SKM-1 treated with dmso at 0.1 percent for 144 hours (cell line): ENCODE data around the gene MOG.
"Not testable (repeated sequence)": the region's sequence is repeated elsewhere in the genome, so short reads cannot be mapped to it uniquely, and the experiment has no call there.

Source experiments
- DNase-seq: peaks from one replicate; lab custom pipeline; 2025; ENCODE audit not compliant: unreplicated experiment; lab: John Stamatoyannopoulos, UW

The MOG gene

DNA sequence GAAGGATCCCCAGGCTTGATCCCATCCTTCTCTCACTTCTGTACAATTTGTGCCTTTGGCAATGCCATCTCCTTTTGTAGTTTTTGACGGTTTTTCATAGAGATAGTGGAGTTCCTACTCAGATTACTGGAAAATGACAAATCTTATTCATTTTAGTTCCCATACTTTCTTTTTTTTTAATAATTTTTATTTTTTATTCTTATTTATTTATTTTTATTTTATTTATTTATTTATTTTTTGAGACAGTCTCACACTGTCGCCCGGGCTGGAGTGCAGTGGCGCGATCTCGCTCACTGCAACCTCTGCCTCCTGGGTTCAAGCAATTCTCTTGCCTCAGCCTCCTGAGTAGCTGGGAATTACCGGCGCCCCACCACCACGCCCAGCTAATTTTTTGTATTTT lies 19.6 kb upstream of the MOG start:
- no peak for DNase-seq

DNA sequence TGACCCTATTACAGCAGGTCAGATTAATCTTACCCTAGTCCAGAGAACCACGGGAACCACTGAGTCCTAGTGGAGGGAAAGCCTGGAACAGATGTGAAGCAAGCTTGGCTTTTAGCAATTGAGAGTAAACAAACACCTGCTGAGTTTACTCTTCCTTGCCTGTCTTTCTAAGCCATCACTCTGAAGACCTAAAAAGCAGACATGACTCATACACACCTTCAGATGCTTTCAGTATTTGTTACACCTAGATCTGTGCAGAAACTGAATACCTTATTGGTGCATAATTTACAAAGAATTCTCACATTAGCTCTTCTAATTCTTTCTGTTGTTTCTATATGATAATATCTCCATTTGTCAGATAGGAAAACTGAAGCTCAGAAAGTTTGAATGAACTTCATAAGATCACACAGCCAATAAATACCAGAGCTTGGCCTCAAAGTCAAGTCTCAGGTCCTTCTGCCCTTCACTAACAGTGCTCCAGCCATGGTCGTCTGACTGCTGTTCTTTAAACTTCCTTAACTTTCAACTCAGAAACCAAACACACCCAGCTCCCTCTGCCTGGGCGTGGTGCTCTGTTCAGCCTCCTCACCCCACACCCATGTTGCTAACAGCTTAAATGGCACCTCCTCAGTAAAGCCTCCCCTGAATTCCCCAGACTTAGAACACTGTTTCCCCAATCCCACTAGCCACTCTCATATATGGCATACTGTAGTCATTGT lies 15.3 kb upstream of the MOG start:
- DNase-seq = no peak

DNA sequence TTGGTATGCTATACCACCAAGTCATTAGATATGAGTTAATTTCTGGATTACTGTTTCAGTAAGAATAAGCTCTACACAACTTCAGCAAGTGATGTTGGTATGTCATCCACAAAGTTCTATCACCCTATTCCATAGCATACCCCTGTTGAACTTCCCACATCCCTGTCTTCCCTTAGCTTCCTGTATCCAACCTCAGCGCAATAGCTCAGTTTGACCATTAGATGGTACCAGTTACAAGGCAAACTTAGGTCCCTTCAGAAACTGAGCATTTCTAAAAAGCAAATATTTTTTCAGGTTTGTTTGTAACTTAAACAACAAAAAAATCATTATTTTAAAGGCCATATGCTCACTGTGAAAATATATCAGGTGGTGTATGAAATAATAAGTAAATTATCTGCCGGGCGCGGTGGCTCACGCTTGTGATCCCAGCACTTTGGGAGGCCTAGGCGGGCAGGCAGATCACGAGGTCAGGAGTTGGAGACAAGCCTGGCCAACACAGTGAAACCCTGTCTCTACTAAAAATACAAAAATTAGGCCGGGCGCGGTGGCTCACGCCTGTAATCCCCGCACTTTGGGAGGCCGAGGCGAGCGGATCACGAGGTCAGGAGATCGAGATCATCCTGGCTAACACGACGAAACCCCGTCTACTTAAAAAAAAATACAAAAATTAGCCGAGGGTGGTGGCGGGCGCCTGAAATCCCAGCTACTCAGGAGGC lies 8.8 kb upstream of the MOG start:
- DNase-seq = no peak

DNA sequence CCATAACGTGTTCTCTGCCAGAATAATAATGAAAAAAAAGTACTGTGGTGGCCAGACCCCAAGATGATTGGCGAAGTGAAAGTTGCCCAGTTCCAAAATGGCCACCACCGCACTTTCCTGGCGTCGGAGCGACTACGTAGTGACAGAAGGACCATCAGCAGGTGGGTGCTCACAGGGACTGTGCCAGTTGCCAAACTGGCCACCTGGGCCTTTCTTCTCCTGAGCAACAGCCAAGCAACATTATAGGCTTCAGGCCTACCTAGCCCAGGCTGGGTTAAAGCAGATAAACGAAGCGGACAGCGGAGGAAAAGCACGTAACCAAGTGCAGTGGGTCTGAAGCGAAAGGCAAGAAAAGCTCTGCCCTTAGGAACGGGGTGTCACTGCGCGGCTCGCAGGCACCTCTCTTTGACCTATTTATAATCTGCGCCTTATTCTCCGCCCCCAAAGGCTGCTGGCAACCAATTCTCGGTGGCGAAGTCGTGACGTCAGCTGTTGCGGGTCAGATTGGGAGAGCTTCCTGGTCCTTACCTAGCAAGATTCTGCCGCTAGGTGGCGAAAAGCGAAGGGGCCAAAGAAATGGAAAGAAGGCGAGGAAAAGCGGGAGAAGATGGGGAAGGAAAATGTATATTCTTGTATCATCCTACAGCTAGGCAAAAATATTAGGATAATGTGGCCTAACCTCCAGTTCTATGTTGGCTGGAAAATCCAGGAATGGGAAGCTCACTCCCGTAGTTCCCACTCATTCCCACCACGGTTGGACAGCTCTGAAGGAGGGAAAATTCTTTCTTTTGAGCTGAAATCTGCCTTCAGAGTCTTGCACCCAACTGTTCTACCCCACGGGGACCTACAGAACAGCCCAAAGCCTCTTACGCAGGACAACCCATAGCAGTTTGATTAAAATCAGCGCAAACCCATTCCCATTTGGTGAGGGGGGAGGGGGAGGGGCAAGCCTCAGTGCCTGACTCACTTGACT lies 6.9 kb upstream of the MOG start:
- peak; percentile 94 for DNase-seq

DNA sequence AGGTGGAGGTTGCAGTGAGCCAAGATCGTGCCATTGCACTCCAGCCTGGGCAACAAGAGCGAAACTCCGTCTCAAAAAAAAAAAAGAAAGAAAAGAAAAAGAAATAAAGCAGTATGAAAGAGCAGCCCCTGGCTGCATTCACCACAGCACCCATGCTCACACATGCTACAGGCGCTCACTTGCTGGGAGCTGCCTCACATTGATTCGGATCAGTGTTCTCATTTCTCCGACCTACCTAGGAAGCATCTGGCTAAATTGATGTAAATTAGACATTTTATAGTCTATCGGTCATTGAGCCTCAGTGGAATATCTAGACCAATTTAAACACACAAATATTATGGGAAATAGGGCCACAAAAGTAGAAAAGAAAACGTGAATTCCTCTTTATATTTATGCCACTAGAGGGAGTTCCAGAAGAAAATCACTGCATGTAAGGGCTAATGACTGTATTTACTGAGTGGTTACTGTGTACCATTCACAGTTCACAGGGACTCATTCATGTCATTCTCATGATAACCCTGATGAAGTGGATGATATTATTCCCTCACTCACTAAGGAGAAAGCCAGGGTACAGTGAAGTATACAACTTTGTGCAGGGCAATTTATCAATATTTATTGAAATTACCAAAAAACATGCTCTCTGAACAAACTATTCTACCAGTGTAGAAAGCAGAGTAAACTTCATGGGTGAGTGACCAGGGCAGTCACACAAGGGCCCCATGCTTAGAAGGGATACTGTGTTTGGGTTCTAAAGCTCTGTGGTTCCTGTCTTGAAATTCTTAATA lies 5.3 kb upstream of the MOG start:
- peak; percentile 34 for DNase-seq

DNA sequence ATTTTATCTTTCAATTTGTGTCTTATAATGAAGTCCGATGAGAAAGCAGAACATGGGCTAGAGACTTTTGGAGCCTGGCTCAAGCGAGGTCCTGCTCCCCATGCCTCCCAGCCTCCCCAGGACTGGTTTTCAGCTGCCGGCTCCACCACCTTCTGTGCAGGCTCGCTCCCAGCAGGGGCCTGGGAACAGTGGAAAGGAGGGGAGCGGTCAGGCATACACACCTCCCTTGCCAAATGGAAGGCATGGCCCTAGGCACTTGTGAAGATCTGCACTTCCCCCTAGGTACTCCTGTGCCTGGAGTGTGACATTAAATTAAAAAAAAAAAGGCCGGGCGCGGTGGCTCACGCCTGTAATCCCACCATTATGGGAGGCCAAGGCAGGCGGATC lies 4.7 kb upstream of the MOG start:
- no peak for DNase-seq

DNA sequence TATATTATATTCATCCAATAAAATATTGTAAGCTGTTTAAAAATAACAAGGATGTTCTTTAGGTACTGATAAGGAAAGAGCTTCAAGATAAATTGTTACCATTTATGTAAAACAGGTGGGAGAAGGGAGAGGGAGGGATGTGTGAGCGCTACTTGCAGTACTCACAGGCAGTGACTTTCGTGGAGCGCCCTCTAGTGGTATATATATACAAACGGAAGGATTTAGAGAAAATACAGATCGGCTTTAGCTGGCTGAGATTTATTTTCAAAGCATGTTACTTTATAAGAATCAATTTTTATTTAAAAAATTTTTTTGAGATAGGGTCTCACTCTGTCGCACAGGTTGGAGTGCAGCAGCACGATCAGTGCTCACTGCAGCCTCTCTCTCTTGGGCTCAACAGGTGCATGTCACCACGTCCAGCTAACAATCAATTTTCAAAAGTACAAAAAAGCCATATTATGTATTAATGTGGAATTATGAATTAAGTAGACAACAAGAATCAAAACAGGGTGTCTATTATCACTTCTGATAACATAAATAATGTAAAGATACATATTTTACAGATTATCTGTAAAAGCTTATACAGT lies 3.3 kb upstream of the MOG start:
- DNase-seq = peak; percentile 65

DNA sequence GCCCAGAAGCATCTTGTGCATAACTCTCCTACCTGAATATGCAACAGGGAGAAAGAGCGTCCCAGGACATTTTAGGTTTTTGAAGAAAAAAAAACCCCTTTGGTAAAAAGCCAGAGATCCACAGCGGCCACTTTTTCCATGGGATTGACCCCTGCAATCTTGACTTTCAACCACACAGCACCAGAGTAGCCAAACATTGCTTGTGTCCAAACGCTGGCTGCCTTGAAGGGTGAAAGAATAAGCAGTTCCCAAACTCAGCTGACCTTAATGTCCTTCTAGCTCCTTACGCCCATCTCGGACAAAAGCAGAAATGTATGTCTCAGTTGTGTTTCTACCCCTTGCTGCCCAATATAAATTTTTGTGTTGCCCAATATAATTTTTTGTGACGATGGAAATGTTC lies 1.2 kb upstream of the MOG start:
- no peak for DNase-seq

DNA sequence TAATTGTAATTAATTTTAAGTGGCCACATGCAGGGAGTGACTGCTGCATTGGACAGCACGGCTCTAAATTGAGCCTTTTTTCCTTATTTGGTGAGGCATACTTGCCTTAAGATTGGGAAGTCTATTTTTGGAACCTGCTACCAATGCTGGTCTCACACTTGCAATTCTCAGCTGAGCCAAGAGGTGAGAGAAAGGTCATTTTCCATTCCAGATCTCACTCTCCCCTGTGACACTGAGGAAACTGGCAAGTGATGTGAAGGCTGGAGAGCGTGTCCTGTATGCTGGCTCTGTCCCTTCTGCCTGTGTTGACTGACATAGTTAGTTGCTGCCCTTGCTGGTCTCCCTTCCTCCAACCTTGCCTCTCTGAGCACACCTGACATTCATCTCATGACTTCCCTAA lies 735 bp upstream of the MOG start:
- DNase-seq = no peak

DNA sequence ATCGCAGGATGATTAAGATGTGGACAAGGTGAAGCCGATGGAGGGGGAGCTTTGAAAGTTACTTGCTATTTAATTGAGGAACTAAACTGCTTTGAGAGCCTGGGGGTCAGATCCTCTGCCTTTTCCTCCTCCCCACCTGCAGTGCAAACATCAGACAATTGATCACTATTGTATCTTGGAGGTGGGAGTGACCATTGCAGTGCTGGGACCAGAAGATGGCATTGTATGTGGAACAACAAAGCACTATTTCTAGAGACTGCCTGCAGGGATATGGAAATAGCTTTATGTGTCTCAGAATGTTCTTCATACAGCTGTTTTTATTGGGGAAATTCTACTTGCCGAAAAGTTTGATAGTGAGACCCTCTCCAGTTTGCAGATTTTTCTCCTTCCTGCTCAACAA lies 4.2 kb downstream of the MOG start:
- DNase-seq = no peak

DNA sequence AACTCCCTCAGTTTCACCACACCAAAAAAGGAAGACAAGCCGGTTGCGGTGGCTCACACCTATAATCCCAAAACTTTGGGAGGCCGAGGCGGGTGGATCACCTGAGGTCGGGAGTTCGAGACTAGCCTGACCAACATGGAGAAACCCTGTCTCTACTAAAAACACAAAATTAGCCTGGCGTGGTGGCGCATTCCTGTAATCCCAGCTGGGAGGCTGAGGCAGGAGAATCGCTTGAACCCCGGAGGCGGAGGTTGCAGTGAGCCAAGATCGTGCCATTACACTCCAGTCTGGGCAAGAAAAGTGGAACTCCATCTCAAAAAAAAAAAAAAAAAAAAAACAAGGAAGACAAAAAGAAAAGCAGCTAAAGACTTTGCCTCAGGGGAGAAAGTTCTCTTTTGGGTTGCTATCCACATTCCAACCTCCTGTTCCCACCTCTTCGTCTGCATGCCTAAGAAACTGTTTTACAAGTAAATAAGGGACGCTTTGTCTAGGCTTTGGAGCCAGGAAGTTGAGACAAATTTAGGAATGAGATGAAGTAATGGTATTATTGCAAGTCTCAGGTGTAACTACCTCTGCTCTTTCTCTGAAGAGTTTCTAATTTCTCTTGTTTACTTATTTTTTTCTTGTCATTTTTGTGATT lies 4.7 kb downstream of the MOG start:
- not testable (repeated sequence) for DNase-seq

DNA sequence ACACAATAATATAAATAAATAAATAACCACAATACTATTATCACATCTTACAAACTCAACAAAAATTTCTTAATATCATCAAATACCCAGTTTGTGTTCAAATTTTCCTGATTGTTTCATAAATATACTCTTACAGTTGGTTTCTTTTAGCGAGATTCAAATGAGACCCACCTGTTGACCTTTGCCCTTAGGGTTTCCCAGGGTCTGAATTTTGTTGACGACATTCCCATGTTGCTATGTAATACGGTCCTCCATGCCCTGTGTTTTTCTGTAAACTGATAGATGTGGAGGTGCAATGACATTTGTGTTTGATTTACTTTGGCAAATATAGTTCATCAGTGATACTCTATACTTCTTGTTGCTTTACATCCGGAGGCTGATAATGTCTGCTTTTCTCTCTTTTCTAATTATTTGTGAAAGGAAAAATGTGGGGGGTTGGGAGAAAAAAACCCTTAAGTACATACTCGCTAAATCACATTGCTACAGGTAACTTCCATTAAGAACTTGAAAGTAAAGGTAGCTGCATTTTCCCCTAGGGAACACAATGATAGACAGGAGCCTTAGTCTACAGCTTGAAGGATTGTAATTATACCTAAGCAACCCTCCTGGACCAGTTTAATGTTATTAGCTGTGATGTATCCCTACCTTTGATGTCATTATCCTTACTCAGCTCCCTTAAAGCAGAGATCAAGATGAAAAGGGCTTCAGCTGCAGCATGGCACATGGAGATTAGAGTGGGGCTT lies 6.6 kb downstream of the MOG start:
- no peak for DNase-seq

DNA sequence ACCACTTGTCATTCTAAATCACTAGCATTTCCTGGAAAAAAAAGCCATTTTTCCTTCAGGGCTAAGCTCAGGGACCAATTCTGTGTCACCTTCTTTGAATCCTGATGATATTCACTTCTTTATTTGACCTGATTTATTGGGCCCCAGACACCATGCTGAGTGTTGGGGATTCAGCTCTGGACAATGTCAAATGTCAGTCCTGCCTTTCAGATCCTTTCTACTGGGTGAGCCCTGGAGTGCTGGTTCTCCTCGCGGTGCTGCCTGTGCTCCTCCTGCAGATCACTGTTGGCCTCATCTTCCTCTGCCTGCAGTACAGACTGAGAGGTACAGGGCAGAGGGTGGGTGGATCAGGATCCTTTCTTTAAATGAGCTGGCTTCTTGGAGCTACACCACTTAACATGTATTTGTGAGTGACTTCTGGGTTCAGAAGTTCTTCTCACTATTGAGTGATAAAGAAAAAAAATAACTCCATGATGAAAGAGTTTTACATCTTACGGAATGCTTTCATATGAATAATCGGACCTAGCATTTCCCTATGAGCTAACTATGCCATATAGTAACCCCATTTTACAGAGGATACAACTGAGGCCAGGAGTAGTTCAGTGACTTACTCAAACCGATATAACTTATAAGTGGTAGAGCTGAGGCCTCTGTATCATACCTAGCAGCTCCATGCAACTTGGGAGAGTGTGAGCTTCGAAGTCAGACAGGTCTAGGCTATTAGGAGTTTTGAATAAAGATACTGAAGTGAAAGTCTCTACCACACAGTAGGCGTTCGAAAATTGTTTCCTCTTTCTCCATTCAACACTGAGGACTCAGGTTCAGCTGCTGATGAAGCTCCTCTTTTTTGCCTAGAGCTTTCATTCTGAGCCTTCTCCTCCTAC lies 9.3 kb downstream of the MOG start:
- no peak for DNase-seq

DNA sequence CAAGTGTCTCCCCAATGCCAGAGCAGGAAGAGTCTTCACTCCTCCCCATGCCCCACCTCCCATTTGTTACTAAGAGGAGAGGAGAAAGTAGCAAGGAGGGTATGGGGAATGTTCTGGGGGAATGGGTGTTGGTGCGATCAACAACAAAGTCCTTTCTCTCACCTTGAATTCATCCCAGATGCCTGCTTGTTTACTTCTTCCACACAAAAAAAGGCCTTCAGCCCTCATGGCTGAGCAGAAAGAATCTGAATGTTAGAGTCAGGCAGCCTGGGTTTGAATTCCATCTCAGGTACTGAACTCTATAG lies 9.9 kb downstream of the MOG start:
- no peak for DNase-seq

DNA sequence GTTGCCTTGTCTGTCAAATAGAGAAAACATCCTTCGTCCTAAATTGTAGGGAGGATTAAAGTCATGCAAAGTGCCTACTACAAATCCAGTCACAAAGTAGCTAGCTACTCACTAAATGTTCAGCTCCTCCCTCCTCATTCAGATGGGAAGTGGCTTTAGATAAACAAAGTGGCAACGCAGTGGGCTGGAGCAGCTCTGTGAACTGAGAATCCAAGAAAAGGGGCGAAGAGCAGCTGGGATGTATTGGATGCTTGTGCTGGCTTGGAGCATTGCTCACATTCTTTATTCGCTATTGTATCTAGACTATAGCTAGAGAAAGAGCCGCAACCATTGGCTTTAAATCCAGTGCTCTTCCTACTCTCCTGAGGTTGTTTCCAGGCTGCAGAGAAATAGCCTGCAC lies 10.3 kb downstream of the MOG start:
- DNase-seq = no peak

DNA sequence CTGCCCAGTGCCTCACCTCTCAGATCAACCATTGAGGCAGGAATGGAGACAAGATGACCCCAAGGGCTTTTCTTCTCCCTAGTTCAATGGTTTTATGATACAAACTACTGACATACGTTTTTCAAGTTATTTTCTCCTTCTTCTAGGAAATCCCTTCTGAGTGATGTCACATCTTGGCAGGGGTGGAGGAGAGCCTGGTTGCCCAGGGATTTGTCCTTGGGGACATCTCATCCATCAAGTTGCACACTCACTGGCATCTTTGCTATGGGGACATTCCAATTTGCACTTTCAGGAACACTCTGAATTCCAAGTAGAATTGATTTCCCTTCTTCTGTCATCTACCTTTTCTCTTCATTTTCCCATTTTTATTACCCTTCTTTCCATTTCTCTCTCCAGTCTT lies 14.1 kb downstream of the MOG start:
- no peak for DNase-seq

DNA sequence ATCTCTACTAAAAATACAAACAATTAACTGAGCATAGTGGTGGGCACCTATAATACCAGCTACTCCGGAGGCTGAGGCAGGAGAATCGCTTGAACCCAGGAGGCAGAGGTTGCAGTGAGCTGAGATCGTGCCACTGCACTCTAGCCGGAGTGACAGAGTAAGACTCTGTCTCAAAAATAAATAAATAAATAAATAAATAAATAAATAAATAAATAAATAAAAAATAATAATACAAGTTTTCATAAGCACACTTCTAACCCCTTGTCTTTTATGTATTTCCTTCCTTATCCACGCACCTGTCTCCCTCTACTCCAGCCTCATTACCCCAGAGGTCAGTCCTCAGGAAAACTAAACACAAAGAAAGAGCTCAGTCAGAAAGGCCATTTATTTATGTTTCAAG lies 15.2 kb downstream of the MOG start:
- not testable (repeated sequence) for DNase-seq

DNA sequence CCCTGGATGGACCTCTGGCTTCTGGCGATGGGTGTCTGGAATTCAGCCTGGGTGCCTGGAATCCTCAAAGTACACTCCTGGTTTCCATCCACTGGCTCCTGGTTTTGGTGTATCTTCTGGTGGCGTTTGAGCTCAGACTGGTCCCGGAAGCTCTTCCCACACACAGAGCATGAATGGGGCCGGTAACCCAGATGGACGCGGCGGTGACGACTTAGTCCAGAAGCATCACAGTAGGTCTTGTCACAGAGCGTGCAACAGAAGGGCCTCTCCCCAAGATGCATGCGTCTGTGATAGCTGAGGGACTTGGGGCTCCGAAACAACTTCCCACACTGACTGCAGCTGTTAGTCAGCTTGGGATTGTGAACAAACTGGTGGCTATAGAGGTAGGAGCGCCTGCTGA lies 16.3 kb downstream of the MOG start:
- DNase-seq = no peak

DNA sequence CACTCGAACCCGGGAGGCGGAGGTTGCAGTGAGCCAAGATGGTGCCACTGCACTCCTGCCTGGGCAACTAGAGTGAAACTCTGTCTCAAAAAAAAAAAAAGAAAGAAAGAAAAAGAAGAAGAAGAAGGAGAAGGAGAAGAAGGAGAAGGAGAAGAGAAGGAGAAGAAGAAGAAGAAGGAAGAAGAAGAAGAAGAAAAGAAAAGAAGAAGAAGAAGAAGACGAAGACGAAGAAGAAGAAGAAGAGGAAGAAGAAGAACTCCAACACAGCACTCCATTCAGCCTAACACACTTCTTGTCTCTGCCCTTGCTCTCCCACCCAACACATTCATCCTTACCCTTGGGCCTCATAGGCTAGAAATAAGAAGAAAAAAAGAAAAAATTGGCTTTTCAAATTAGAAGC lies 17.1 kb downstream of the MOG start:
- DNase-seq = no peak
